A549 (cell line): ENCODE results near the gene DNHD1. TPM values are rescaled to one million over a fixed set of nuclear protein-coding genes. Genes with fewer than 3 reads are reported as not detected.

ENCODE experiments used
- ATAC-seq, 2 experiments: fragments of 200-7000 bp in 1 of 2; fragments of >200 bp in 1 of 2; cut with Nextera tagmentation in 1 of 2; cut with Tn5 transposase in 1 of 2; 3 replicates each; pipeline versions ENCODE4 v1.8.0 to v1.9.1; 2018 to 2020; ENCODE audit warnings: mild to moderate bottlenecking in 1 of 2, moderate library complexity in 1 of 2
- CTCF ChIA-PET: fragments of 300-600 bp; sonication (Branson Sonifier 250); formaldehyde crosslinking; extraction: SDS; loops from one replicate; lab custom pipeline; 2021; ENCODE audit warnings: antibody characterized with exemption, inconsistent platforms; lab: Yijun Ruan, JAX
- POLR2A ChIA-PET: fragments of 350-600 bp; formaldehyde crosslinking; extraction: SDS; loops from one replicate; lab custom pipeline; 2021; ENCODE audit warnings: antibody characterized with exemption, inconsistent platforms; lab: Yijun Ruan, JAX
- DNase-seq, 2 experiments: peaks; one replicate each; pipeline versions ENCODE4 v3.0.0 to v3.0.0-alpha.2; 2011 to 2016; ENCODE audit warnings: low read depth in 1 of 2, low spot score in 1 of 2
- FAIRE-seq: peaks from 2 replicates; lab custom pipeline; 2011; peaks lifted over from hg19 to GRCh38; lab: Jason Lieb, UNC
- H3K27ac ChIP-seq, 2 experiments: fragments of >200 bp; sonication (Bioruptor Twin); formaldehyde crosslinking; 3 replicates each; pipeline ENCODE4 v1.5.1; 2016 to 2017
- H3K4me1 ChIP-seq: fragments of >200 bp; sonication (Bioruptor Twin); formaldehyde crosslinking; 3 replicates; pipeline ENCODE4 v1.6.1; 2016
- H3K4me2 ChIP-seq: fragments of >200 bp; sonication (Bioruptor Twin); formaldehyde crosslinking; 3 replicates; pipeline ENCODE4 v1.6.1; 2016
- H3K4me3 ChIP-seq: fragments of >200 bp; sonication (Bioruptor Twin); formaldehyde crosslinking; 3 replicates; pipeline ENCODE4 v1.5.1; 2016
- H3K9me3 ChIP-seq: fragments of >200 bp; sonication (Bioruptor Twin); formaldehyde crosslinking; 3 replicates; pipeline ENCODE4 v1.6.1; 2016
- BHLHE40 ChIP-seq: IDR thresholded peaks from 2 replicates; pipeline ENCODE4 v1.6.1; 2012; ENCODE audit warnings: low read depth, low read length, inconsistent platforms
- CBX2 ChIP-seq: fragments of 200-600 bp; sonication (generic); IDR thresholded peaks from 2 replicates; pipeline ENCODE4 v1.6.1; 2016; ENCODE audit warnings: low read depth, mild to moderate bottlenecking, borderline replicate concordance
- CBX8 ChIP-seq: fragments of 200-600 bp; sonication (generic); IDR thresholded peaks from 2 replicates; pipeline ENCODE4 v1.6.1; 2016
- CEBPB ChIP-seq, 2 experiments: fragments of >200 bp in 1 of 2; sonication (Bioruptor Twin) in 1 of 2; formaldehyde crosslinking in 1 of 2; IDR thresholded peaks; 2 replicates each; pipeline ENCODE4 v1.6.1; 2012 to 2016
- CTCF ChIP-seq: fragments of >200 bp; sonication (Bioruptor Twin); formaldehyde crosslinking; IDR thresholded peaks from 3 replicates; pipeline ENCODE4 v1.5.1; 2016
- ESRRA ChIP-seq: fragments of 150-350 bp; IDR thresholded peaks from 2 replicates; pipeline ENCODE4 v1.6.1; 2014; ENCODE audit warnings: mild to moderate bottlenecking, low read length, borderline replicate concordance
- FOSB ChIP-seq: fragments of 250-450 bp; sonication (Bioruptor Pico); IDR thresholded peaks from 2 replicates; pipeline ENCODE4 v1.5.0; 2020; ENCODE audit warnings: mild to moderate bottlenecking, moderate library complexity
- FOXS1 ChIP-seq: fragments of 250-450 bp; sonication (Bioruptor Pico); IDR thresholded peaks from 2 replicates; pipeline ENCODE4 v1.5.0; 2020; ENCODE audit warnings: mild to moderate bottlenecking, moderate library complexity
- HEYL ChIP-seq: fragments of 250-450 bp; sonication (Bioruptor Pico); IDR thresholded peaks from 2 replicates; pipeline ENCODE4 v1.8.0; 2021; ENCODE audit warnings: mild to moderate bottlenecking, moderate library complexity
- HOXA7 ChIP-seq: fragments of 250-450 bp; sonication (Bioruptor Pico); IDR thresholded peaks from 2 replicates; pipeline ENCODE4 v1.5.0; 2020; ENCODE audit warnings: mild to moderate bottlenecking, moderate library complexity
- HOXB13 ChIP-seq: fragments of 250-450 bp; sonication (Bioruptor Pico); IDR thresholded peaks from 2 replicates; pipeline ENCODE4 v1.5.0; 2020; ENCODE audit warnings: low read depth, mild to moderate bottlenecking, moderate library complexity
- HOXB5 ChIP-seq: fragments of 250-450 bp; sonication (Bioruptor Pico); IDR thresholded peaks from 2 replicates; pipeline ENCODE4 v1.5.0; 2020; ENCODE audit warnings: mild to moderate bottlenecking, moderate library complexity
- JUN ChIP-seq, 2 experiments: fragments of >200 bp; sonication (Bioruptor Twin); formaldehyde crosslinking; IDR thresholded peaks; 2 replicates in 1 of 2; 3 replicates in 1 of 2; pipeline ENCODE4 v1.6.1; 2016 to 2017
- KDM1A ChIP-seq: fragments of 200-600 bp; sonication (generic); IDR thresholded peaks from 2 replicates; pipeline ENCODE4 v1.6.1; 2016; ENCODE audit warnings: low read depth, mild to moderate bottlenecking
- KDM5A ChIP-seq: fragments of 200-600 bp; sonication (generic); IDR thresholded peaks from 2 replicates; pipeline ENCODE4 v1.6.1; 2016; ENCODE audit warnings: antibody characterized with exemption, mild to moderate bottlenecking
- MAZ ChIP-seq: fragments of 150-350 bp; IDR thresholded peaks from 2 replicates; pipeline ENCODE4 v1.6.1; 2014; ENCODE audit warnings: antibody characterized with exemption, low read depth, low read length, borderline replicate concordance
- MYC ChIP-seq: IDR thresholded peaks from 2 replicates; pipeline ENCODE4 v1.6.1; 2012; ENCODE audit warnings: mild to moderate bottlenecking, inconsistent platforms, low read length, improper control_type of control experiment, borderline replicate concordance
- NFE2L2 ChIP-seq: fragments of 150-350 bp; conservative IDR thresholded peaks from 2 replicates; pipeline ENCODE4 v1.6.1; 2014; ENCODE audit warnings: low read length
- NR3C1 ChIP-seq: fragments of >200 bp; sonication (Bioruptor Twin); formaldehyde crosslinking; IDR thresholded peaks from 3 replicates; pipeline ENCODE4 v1.6.1; 2017
- PHF8 ChIP-seq: fragments of 200-600 bp; sonication (generic); IDR thresholded peaks from 2 replicates; pipeline ENCODE4 v1.6.1; 2016; ENCODE audit warnings: low read depth, mild to moderate bottlenecking, antibody characterized with exemption, moderate library complexity, borderline replicate concordance
- POLR2A ChIP-seq: IDR thresholded peaks from 2 replicates; pipeline ENCODE4 v1.6.1; 2012; ENCODE audit warnings: mild to moderate bottlenecking, low read length
- RAD21 ChIP-seq, 2 experiments: fragments of >200 bp in 1 of 2; sonication (Bioruptor Twin) in 1 of 2; formaldehyde crosslinking in 1 of 2; IDR thresholded peaks in 1 of 2; conservative IDR thresholded peaks in 1 of 2; 2 replicates in 1 of 2; 3 replicates in 1 of 2; pipeline ENCODE4 v1.6.1; 2012 to 2018; ENCODE audit warnings: inconsistent platforms in 1 of 2
- RARB ChIP-seq: fragments of 250-450 bp; sonication (Bioruptor Pico); IDR thresholded peaks from 2 replicates; pipeline ENCODE4 v1.8.0; 2021; ENCODE audit warnings: mild to moderate bottlenecking, moderate library complexity
- RCOR1 ChIP-seq: fragments of 150-350 bp; IDR thresholded peaks from 2 replicates; pipeline ENCODE4 v1.6.1; 2014; ENCODE audit warnings: antibody characterized with exemption, low read length, low read depth
- RNF2 ChIP-seq: fragments of 200-600 bp; sonication (generic); IDR thresholded peaks from 2 replicates; pipeline ENCODE4 v1.6.1; 2016; ENCODE audit warnings: low read depth, mild to moderate bottlenecking, antibody characterized with exemption, moderate library complexity, borderline replicate concordance
- SMC3 ChIP-seq: fragments of >200 bp; sonication (Bioruptor Twin); formaldehyde crosslinking; IDR thresholded peaks from 3 replicates; pipeline ENCODE4 v1.6.1; 2018; ENCODE audit warnings: inconsistent platforms
- TFCP2L1 ChIP-seq: fragments of 250-450 bp; sonication (Bioruptor Pico); IDR thresholded peaks from 2 replicates; pipeline ENCODE4 v1.5.0; 2021; ENCODE audit warnings: mild to moderate bottlenecking
- TP53 ChIP-seq: fragments of 250-450 bp; sonication (Bioruptor Pico); IDR thresholded peaks from 2 replicates; pipeline ENCODE4 v1.5.0; 2021; ENCODE audit warnings: mild to moderate bottlenecking, moderate library complexity
- ZFP36 ChIP-seq: fragments of 450-650 bp; IDR thresholded peaks from 2 replicates; pipeline ENCODE4 v1.6.1; 2014; ENCODE audit warnings: borderline replicate concordance; ENCODE audit not compliant: partially characterized antibody
- ZSCAN20 ChIP-seq: fragments of 250-450 bp; sonication (Bioruptor Pico); IDR thresholded peaks from 2 replicates; pipeline ENCODE4 v1.8.0; 2022; ENCODE audit warnings: mild to moderate bottlenecking, moderate library complexity
- WGBS: methylation state at CpG from one replicate; pipeline ENCODE4 v1.1.6; 2017; ENCODE audit errors: missing lambda C conversion rate; 5-methylcytosine and 5-hydroxymethylcytosine counted together
- polyA plus RNA-seq, 4 experiments: library from polyadenylated mRNA; depleted of rRNA in 3 of 4; stranded (reverse); fragments of >200 nt; fragmentation: RNase III in 1 of 4; extraction: RNeasy Plus Mini Kit Qiagen cat#74134 plus additional on column Dnase treatment in 1 of 4; gene quantifications; 2 replicates in 3 of 4; 3 replicates in 1 of 4; pipeline ENCODE4 v1.2.3, GENCODE V29; 2011 to 2017
- TF ChIP-seq, protein P1 (sequence below): fragments of 200-600 bp; sonication (generic); IDR thresholded peaks from 2 replicates; pipeline ENCODE4 v1.6.1; 2016; ENCODE audit warnings: antibody characterized with exemption, mild to moderate bottlenecking, moderate library complexity
- TF ChIP-seq, protein P2 (sequence below): fragments of >200 bp; sonication (Bioruptor Twin); formaldehyde crosslinking; IDR thresholded peaks from 2 replicates; pipeline ENCODE4 v1.6.1; 2016
- TF ChIP-seq, protein P3 (sequence below): fragments of 150-350 bp; IDR thresholded peaks from 2 replicates; pipeline ENCODE4 v1.6.1; 2014; ENCODE audit warnings: low read depth, mild to moderate bottlenecking, low read length

Gene DNHD1
- polyA plus RNA-seq, 2 of the 4 experiments (the other 2 are of a cell fraction), result 6.8 to 8.6 TPM

- H3K9me3 ChIP-seq, result no peaks in the 10 kb centered on the region
- TF ChIP-seq KDM1A (no peak), HOXA7 (CRISPR knock-in tag) (no peak), HOXB5 (CRISPR knock-in tag) (no peak), TP53 (CRISPR knock-in tag) (no peak), CBX2 (no peak), CEBPB (IDR thresholded peaks at IDR 0.05) (no peak), MAZ (no peak), RNF2 (no peak), RAD21 (conservative IDR thresholded peaks at IDR 0.05 in 1 of 2, IDR thresholded peaks at IDR 0.05 in 1 of 2) (no peak), NR3C1 (no peak), CBX8 (no peak), BHLHE40 (no peak), HOXB13 (no peak), NFE2L2 (no peak), JUN (IDR thresholded peaks at IDR 0.05) (peak; percentile 71 to 77), FOSB (CRISPR knock-in tag) (no peak), TFCP2L1 (CRISPR knock-in tag) (no peak), SMC3 (no peak), FOXS1 (CRISPR knock-in tag) (no peak), CTCF (no peak), HEYL (CRISPR knock-in tag) (no peak), ESRRA (no peak), ZSCAN20 (CRISPR knock-in tag) (no peak), RCOR1 (no peak), ZFP36 (no peak), KDM5A (peak; percentile 70), RARB (CRISPR knock-in tag) (no peak), PHF8 (peak; percentile 79; the same call in 1 of the 2 replicates), MYC (peak; percentile 32; the same call in 1 of the 2 replicates), POLR2A (peak; percentile 86)
- TF ChIP-seq, protein P1, sequence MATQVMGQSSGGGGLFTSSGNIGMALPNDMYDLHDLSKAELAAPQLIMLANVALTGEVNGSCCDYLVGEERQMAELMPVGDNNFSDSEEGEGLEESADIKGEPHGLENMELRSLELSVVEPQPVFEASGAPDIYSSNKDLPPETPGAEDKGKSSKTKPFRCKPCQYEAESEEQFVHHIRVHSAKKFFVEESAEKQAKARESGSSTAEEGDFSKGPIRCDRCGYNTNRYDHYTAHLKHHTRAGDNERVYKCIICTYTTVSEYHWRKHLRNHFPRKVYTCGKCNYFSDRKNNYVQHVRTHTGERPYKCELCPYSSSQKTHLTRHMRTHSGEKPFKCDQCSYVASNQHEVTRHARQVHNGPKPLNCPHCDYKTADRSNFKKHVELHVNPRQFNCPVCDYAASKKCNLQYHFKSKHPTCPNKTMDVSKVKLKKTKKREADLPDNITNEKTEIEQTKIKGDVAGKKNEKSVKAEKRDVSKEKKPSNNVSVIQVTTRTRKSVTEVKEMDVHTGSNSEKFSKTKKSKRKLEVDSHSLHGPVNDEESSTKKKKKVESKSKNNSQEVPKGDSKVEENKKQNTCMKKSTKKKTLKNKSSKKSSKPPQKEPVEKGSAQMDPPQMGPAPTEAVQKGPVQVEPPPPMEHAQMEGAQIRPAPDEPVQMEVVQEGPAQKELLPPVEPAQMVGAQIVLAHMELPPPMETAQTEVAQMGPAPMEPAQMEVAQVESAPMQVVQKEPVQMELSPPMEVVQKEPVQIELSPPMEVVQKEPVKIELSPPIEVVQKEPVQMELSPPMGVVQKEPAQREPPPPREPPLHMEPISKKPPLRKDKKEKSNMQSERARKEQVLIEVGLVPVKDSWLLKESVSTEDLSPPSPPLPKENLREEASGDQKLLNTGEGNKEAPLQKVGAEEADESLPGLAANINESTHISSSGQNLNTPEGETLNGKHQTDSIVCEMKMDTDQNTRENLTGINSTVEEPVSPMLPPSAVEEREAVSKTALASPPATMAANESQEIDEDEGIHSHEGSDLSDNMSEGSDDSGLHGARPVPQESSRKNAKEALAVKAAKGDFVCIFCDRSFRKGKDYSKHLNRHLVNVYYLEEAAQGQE, result no peak; the same call in 1 of the 2 replicates
- TF ChIP-seq, protein P2, sequence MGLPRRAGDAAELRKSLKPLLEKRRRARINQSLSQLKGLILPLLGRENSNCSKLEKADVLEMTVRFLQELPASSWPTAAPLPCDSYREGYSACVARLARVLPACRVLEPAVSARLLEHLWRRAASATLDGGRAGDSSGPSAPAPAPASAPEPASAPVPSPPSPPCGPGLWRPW, result no peak
- TF ChIP-seq, protein P3, sequence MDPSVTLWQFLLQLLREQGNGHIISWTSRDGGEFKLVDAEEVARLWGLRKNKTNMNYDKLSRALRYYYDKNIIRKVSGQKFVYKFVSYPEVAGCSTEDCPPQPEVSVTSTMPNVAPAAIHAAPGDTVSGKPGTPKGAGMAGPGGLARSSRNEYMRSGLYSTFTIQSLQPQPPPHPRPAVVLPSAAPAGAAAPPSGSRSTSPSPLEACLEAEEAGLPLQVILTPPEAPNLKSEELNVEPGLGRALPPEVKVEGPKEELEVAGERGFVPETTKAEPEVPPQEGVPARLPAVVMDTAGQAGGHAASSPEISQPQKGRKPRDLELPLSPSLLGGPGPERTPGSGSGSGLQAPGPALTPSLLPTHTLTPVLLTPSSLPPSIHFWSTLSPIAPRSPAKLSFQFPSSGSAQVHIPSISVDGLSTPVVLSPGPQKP, result no peak
These were observed 15.8 kb upstream of the DNHD1 start, which contains the start of the genes ARFIP2 and TIMM10B for GRCh38 chr11:6481012-6481923. TSS of gene ARFIP2 (minus strand) at chr11:6481331. CDS start at chr11:6480421, 910 bp downstream. TSS of gene TIMM10B (plus strand) at chr11:6481501. CDS start at chr11:6481517, 16 bp downstream.

More at GRCh38 chr11:6481012-6481923, 15.8 kb upstream of the DNHD1 start, which contains the start of the genes ARFIP2 and TIMM10B:
- Histone ChIP-seq H3K27ac (peak within 1 kb of the TSS; percentile 86 to 94), H3K4me3 (peak within 1 kb of the TSS; percentile 90), H3K4me1 (peaks cover 25% of the 10 kb centered on the region), H3K4me2 (peak within 1 kb of the TSS; percentile 98)
- ChIA-PET POLR2A (interaction anchor here (0.5 to 1.8 kb wide), 16 partner anchors 9 to 202 kb away, joined by 3 to 18 read pairs (median 4); partner anchors contain the start of genes APBB1, ILK, MRPL17 and SMPD1), CTCF (interaction anchor here (1.2 to 2.4 kb wide), 7 partner anchors 17 to 202 kb away, joined by 3 to 12 read pairs (median 3); partner anchors contain the start of gene MRPL17)
- 1% methylated on average over 46 of the region's 66 CpGs for WGBS
- DNase-seq (peak; percentile 97 to 99), ATAC-seq (peak; percentile 97 to 99), FAIRE-seq (peak; percentile 32)
